Osteoblast (primary cell): ENCODE data around the gene PTPN7. TPM values are rescaled to one million over a fixed set of nuclear protein-coding genes. Genes with fewer than 3 reads are reported as not detected.

Experiments
- DNase-seq: peaks from one replicate; pipeline ENCODE4 v3.0.0; 2011; ENCODE audit warnings: low spot score, mixed read lengths; ENCODE audit not compliant: insufficient read length; ENCODE audit errors: missing footprints
- H2AFZ ChIP-seq: 2 replicates; pipeline ENCODE4 v1.6.0; 2011; ENCODE audit warnings: mild to moderate bottlenecking, low read length
- H3K27ac ChIP-seq: 2 replicates; pipeline ENCODE4 v1.5.1; 2011; ENCODE audit warnings: mild to moderate bottlenecking, low read depth, low read length, moderate library complexity
- H3K27me3 ChIP-seq: 2 replicates; pipeline ENCODE4 v1.6.0; 2012; ENCODE audit warnings: mild to moderate bottlenecking, control low read depth, inconsistent platforms, low read length, moderate library complexity; ENCODE audit not compliant: insufficient read depth
- H3K36me3 ChIP-seq: 2 replicates; pipeline ENCODE4 v1.5.1; 2011; ENCODE audit warnings: mild to moderate bottlenecking, low read length, control low read depth, moderate library complexity; ENCODE audit not compliant: insufficient read depth
- H3K4me1 ChIP-seq: 2 replicates; pipeline ENCODE4 v1.5.1; 2011; ENCODE audit warnings: mild to moderate bottlenecking, low read length, control low read depth, moderate library complexity; ENCODE audit not compliant: insufficient read depth
- H3K4me2 ChIP-seq: 2 replicates; pipeline ENCODE4 v1.6.0; 2011; ENCODE audit warnings: mild to moderate bottlenecking, low read length; ENCODE audit not compliant: insufficient read depth
- H3K4me3 ChIP-seq: fragments of 200-600 bp; sonication (generic); 3 replicates; pipeline ENCODE4 v1.5.1; 2012; ENCODE audit warnings: mild to moderate bottlenecking, low read length, inconsistent platforms; ENCODE audit not compliant: insufficient read depth
- H3K79me2 ChIP-seq: 2 replicates; pipeline ENCODE4 v1.6.0; 2012; ENCODE audit warnings: mild to moderate bottlenecking, low read length, control low read depth, inconsistent platforms; ENCODE audit not compliant: insufficient read depth
- H3K9me3 ChIP-seq: 2 replicates; pipeline ENCODE4 v1.5.1; 2011; ENCODE audit warnings: low read depth, low read length, control low read depth
- H4K20me1 ChIP-seq: 2 replicates; pipeline ENCODE4 v1.6.0; 2012; ENCODE audit warnings: mild to moderate bottlenecking, low read length, control low read depth; ENCODE audit not compliant: insufficient read depth
- total RNA-seq: library from RNA; depleted of rRNA; stranded (reverse); fragments of >200 nt; gene quantifications from 2 replicates; pipeline ENCODE4 v1.2.3, GENCODE V29; 2012
- TF ChIP-seq, protein P1 (sequence below): IDR thresholded peaks from 2 replicates; pipeline ENCODE4 v1.5.1; 2011; ENCODE audit warnings: mild to moderate bottlenecking, low read depth, low read length, moderate library complexity; ENCODE audit errors: extremely low read depth

PTPN7 gene
- total RNA-seq, 1 donor = not detected

- Histone ChIP-seq H3K4me3 (no peak overlapping the region), H3K79me2 (no peaks in the 10 kb centered on the region), H2AFZ (no peak overlapping the region), H3K27ac (no peak overlapping the region), H3K36me3 (no peaks in the 10 kb centered on the region), H4K20me1 (no peaks in the 10 kb centered on the region), H3K27me3 (peaks cover 2% of the 10 kb centered on the region), H3K9me3 (no peaks in the 10 kb centered on the region), H3K4me2 (no peak overlapping the region), H3K4me1 (peaks cover 10% of the 10 kb centered on the region)
- TF ChIP-seq, protein P1, sequence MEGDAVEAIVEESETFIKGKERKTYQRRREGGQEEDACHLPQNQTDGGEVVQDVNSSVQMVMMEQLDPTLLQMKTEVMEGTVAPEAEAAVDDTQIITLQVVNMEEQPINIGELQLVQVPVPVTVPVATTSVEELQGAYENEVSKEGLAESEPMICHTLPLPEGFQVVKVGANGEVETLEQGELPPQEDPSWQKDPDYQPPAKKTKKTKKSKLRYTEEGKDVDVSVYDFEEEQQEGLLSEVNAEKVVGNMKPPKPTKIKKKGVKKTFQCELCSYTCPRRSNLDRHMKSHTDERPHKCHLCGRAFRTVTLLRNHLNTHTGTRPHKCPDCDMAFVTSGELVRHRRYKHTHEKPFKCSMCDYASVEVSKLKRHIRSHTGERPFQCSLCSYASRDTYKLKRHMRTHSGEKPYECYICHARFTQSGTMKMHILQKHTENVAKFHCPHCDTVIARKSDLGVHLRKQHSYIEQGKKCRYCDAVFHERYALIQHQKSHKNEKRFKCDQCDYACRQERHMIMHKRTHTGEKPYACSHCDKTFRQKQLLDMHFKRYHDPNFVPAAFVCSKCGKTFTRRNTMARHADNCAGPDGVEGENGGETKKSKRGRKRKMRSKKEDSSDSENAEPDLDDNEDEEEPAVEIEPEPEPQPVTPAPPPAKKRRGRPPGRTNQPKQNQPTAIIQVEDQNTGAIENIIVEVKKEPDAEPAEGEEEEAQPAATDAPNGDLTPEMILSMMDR = no peak
- no peak for DNase-seq
Measured at GRCh38 chr1:202157945-202158344, 2.5 kb downstream of the PTPN7 start.

DNA sequence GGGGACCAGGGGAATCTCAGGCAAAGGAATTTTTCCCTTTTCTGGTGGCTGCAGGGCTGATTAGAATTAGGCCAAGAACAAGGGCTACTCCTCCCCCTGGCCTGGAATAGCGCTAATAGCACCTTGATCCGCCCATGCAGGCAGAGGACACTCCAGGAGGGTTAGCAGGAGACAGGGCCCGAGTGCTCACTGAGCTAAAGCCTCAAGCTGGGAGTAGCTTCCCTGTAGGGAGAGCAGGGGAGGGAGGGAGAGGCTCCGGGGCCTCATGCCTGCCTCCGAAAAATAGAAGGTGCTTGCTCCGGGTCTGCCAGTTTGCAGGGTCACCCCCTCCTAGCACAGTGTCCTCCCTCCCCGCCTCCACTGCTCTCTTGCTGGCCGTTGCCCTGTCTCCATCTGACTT, 3.8 kb downstream of the PTPN7 start:
- H3K79me2 ChIP-seq = no peaks in the 10 kb centered on the region
- H3K4me2 ChIP-seq = no peak overlapping the region
- no peak overlapping the region for H2AFZ ChIP-seq
- no peak overlapping the region for H3K27ac ChIP-seq
- DNase-seq = no peak
- H3K27me3 ChIP-seq = peaks cover 2% of the 10 kb centered on the region
- no peaks in the 10 kb centered on the region for H3K36me3 ChIP-seq
- H3K4me3 ChIP-seq = no peak overlapping the region
- TF ChIP-seq, protein P1 = no peak
- H3K9me3 ChIP-seq = no peaks in the 10 kb centered on the region
- no peaks in the 10 kb centered on the region for H4K20me1 ChIP-seq
- peaks cover 10% of the 10 kb centered on the region for H3K4me1 ChIP-seq

GRCh38 chr1:202155478-202156021, 4.9 kb downstream of the PTPN7 start:
- DNase-seq = peak; percentile 87
- H4K20me1 ChIP-seq = no peaks in the 10 kb centered on the region
- no peak overlapping the region for H2AFZ ChIP-seq
- TF ChIP-seq, protein P1 = no peak
- no peaks in the 10 kb centered on the region for H3K36me3 ChIP-seq
- H3K4me3 ChIP-seq = no peak overlapping the region
- H3K9me3 ChIP-seq = no peaks in the 10 kb centered on the region
- H3K4me1 ChIP-seq = peaks cover 10% of the 10 kb centered on the region
- H3K79me2 ChIP-seq = no peaks in the 10 kb centered on the region
- peaks cover 2% of the 10 kb centered on the region for H3K27me3 ChIP-seq
- H3K27ac ChIP-seq = no peak overlapping the region
- H3K4me2 ChIP-seq = no peak overlapping the region

GRCh38 chr1:202154766-202155477, 5.5 kb downstream of the PTPN7 start:
- Histone ChIP-seq H3K9me3 (no peaks in the 10 kb centered on the region), H2AFZ (peak overlapping the region; percentile 28), H3K4me2 (peak overlapping the region; percentile 45), H3K36me3 (no peaks in the 10 kb centered on the region), H3K4me3 (no peak overlapping the region), H3K79me2 (no peaks in the 10 kb centered on the region), H3K27me3 (peaks cover 2% of the 10 kb centered on the region), H3K4me1 (peaks cover 10% of the 10 kb centered on the region), H4K20me1 (no peaks in the 10 kb centered on the region), H3K27ac (no peak overlapping the region)
- DNase-seq = peak; percentile 93
- TF ChIP-seq, protein P1 = peak; percentile 73
